DMS 273 treated with DMSO at 0.1 percent for 48 hours (cell line): ENCODE results near the gene SLC7A11.
"Not testable (repeated sequence)": the region's sequence is repeated elsewhere in the genome, so short reads cannot be mapped to it uniquely, and the experiment has no call there.

ENCODE experiments used
- DNase-seq: peaks from one replicate; lab custom pipeline; 2025; lab: John Stamatoyannopoulos, UW

Gene SLC7A11

GRCh38 chr4:138242834-138243156, 646 bp upstream of the SLC7A11 start:
- no peak for DNase-seq

- no peak for DNase-seq
Measured at GRCh38 chr4:138241281-138242075, 671 bp downstream of the SLC7A11 start.

GRCh38 chr4:138239491-138239890, 2.7 kb downstream of the SLC7A11 start:
- DNase-seq, result no peak

- DNase-seq, result no peak
Measured at GRCh38 chr4:138238521-138239292, 3.4 kb downstream of the SLC7A11 start.

GRCh38 chr4:138237132-138237531, 5.0 kb downstream of the SLC7A11 start:
- DNase-seq, result not testable (repeated sequence)

GRCh38 chr4:138236037-138236436, 6.1 kb downstream of the SLC7A11 start:
- DNase-seq, result no peak

- DNase-seq, result no peak
Measured at GRCh38 chr4:138235419-138235952, 6.7 kb downstream of the SLC7A11 start.

- DNase-seq, result no peak
Measured at GRCh38 chr4:138234248-138234647, 7.9 kb downstream of the SLC7A11 start.

- no peak for DNase-seq
Measured at GRCh38 chr4:138233313-138234034, 8.7 kb downstream of the SLC7A11 start.

GRCh38 chr4:138232364-138232763, 9.8 kb downstream of the SLC7A11 start:
- DNase-seq, result no peak

GRCh38 chr4:138230048-138230447, 12.1 kb downstream of the SLC7A11 start:
- DNase-seq, result no peak

GRCh38 chr4:138229160-138229559, 13.0 kb downstream of the SLC7A11 start:
- DNase-seq, result no peak

GRCh38 chr4:138226351-138226750, 15.8 kb downstream of the SLC7A11 start:
- DNase-seq, result no peak

GRCh38 chr4:138225477-138225876, 16.7 kb downstream of the SLC7A11 start:
- no peak for DNase-seq

- DNase-seq, result no peak
Measured at GRCh38 chr4:138224614-138225013, 17.5 kb downstream of the SLC7A11 start.

GRCh38 chr4:138223231-138223910, 18.8 kb downstream of the SLC7A11 start:
- DNase-seq, result no peak

- no peak for DNase-seq
Measured at GRCh38 chr4:138222046-138222445, 20.1 kb downstream of the SLC7A11 start.

GRCh38 chr4:138218976-138219375, 23.2 kb downstream of the SLC7A11 start:
- DNase-seq, result no peak

GRCh38 chr4:138217567-138217966, 24.6 kb downstream of the SLC7A11 start:
- DNase-seq, result no peak

- DNase-seq, result no peak
Measured at GRCh38 chr4:138216272-138216867, 25.8 kb downstream of the SLC7A11 start.

- not testable (repeated sequence) for DNase-seq
Measured at GRCh38 chr4:138210576-138210975, 31.6 kb downstream of the SLC7A11 start.
